CD14-positive monocyte (primary cell): ENCODE results near the gene ZCWPW1. TPM values are rescaled to one million over a fixed set of nuclear protein-coding genes. Genes with fewer than 3 reads are reported as not detected.

ENCODE experiments used
- DNase-seq, 3 donors: peaks; one replicate each; pipeline ENCODE4 v3.0.0-alpha.2; 2011 to 2022
- H2AFZ ChIP-seq: 2 replicates; pipeline ENCODE4 v1.6.0; 2012; ENCODE audit warnings: mild to moderate bottlenecking, low read depth, low read length, inconsistent platforms; ENCODE audit not compliant: insufficient read depth, poor library complexity, severe bottlenecking
- H3K27ac ChIP-seq, 2 donors: 1 replicate in 1 of 2; 2 replicates in 1 of 2; pipeline ENCODE4 v1.5.1; 2012 to 2013; ENCODE audit warnings: low read length in 2 of 2, control low read depth in 1 of 2, inconsistent platforms in 1 of 2, low read depth in 1 of 2, mild to moderate bottlenecking in 1 of 2
- H3K27me3 ChIP-seq, 2 donors: one replicate each; pipeline versions ENCODE4 v1.6.0 to v1.6.1; 2011 to 2013; ENCODE audit warnings: low read length in 2 of 2; ENCODE audit not compliant: control insufficient read depth in 2 of 2, insufficient read depth in 2 of 2
- H3K36me3 ChIP-seq, 2 donors: replicated peaks in 1 of 2; 1 replicate in 1 of 2; 2 replicates in 1 of 2; pipeline versions ENCODE4 v1.5.1 to v1.6.1; 2012 to 2013; ENCODE audit warnings: low read length in 2 of 2, control low read depth in 1 of 2, inconsistent platforms in 1 of 2, mild to moderate bottlenecking in 1 of 2; ENCODE audit not compliant: insufficient read depth in 2 of 2, control insufficient read depth in 1 of 2
- H3K4me1 ChIP-seq, 2 donors: 1 replicate in 1 of 2; 2 replicates in 1 of 2; pipeline versions ENCODE4 v1.5.1 to v1.6.1; 2012 to 2013; ENCODE audit warnings: low read length in 2 of 2, control low read depth in 1 of 2, inconsistent platforms in 1 of 2, mild to moderate bottlenecking in 1 of 2, moderate library complexity in 1 of 2; ENCODE audit not compliant: insufficient read depth in 2 of 2, control insufficient read depth in 1 of 2
- H3K4me2 ChIP-seq: replicated peaks from 2 replicates; pipeline ENCODE3; 2012; ENCODE audit warnings: low read length, moderate library complexity, mild to moderate bottlenecking; ENCODE audit not compliant: poor library complexity, severe bottlenecking; ENCODE audit errors: extremely low read depth
- H3K4me3 ChIP-seq, 3 experiments: fragments of 200-600 bp in 1 of 3; sonication (generic) in 1 of 3; replicated peaks in 1 of 3; 1 replicate in 2 of 3; 2 replicates in 1 of 3; pipeline ENCODE4 v1.5.1; 2011 to 2013; ENCODE audit warnings: low read length in 3 of 3, mild to moderate bottlenecking in 3 of 3, control low read depth in 2 of 3, low read depth in 2 of 3, inconsistent platforms in 1 of 3, moderate library complexity in 1 of 3
- H3K79me2 ChIP-seq: 2 replicates; pipeline ENCODE4 v1.6.0; 2012; ENCODE audit warnings: mild to moderate bottlenecking, control low read depth, inconsistent platforms, low read length, moderate library complexity; ENCODE audit not compliant: insufficient read depth
- H3K9ac ChIP-seq: 2 replicates; pipeline ENCODE4 v1.6.0; 2017; ENCODE audit warnings: low read length, mild to moderate bottlenecking; ENCODE audit not compliant: insufficient read depth, poor library complexity, severe bottlenecking
- H3K9me3 ChIP-seq, 2 donors: replicated peaks in 1 of 2; 1 replicate in 1 of 2; 2 replicates in 1 of 2; pipeline versions ENCODE4 v1.5.1 to v1.6.1; 2012 to 2013; ENCODE audit warnings: low read length in 2 of 2, control low read depth in 1 of 2; ENCODE audit not compliant: control insufficient read depth in 1 of 2, insufficient read depth in 1 of 2
- H4K20me1 ChIP-seq: 2 replicates; pipeline ENCODE4 v1.6.0; 2012; ENCODE audit warnings: mild to moderate bottlenecking, low read length, control low read depth, moderate library complexity; ENCODE audit not compliant: insufficient read depth
- H3K27ac Mint-ChIP-seq, 7 donors: one replicate each; pipeline ENCODE4 v1.8.0; 2020; ENCODE audit warnings: mild to moderate bottlenecking in 7 of 7, mixed read lengths in 7 of 7, moderate library complexity in 6 of 7, inconsistent platforms in 2 of 7
- H3K27me3 Mint-ChIP-seq, 3 donors: one replicate each; pipeline ENCODE4 v1.8.0; 2021 to 2022; ENCODE audit warnings: low read depth in 3 of 3, mild to moderate bottlenecking in 3 of 3, mixed read lengths in 3 of 3, moderate library complexity in 3 of 3, inconsistent platforms in 1 of 3
- H3K36me3 Mint-ChIP-seq, 2 donors: one replicate each; pipeline ENCODE4 v1.8.0; 2020; ENCODE audit warnings: mixed read lengths in 2 of 2, inconsistent platforms in 1 of 2, mild to moderate bottlenecking in 1 of 2
- H3K4me1 Mint-ChIP-seq: one replicate; pipeline ENCODE4 v1.8.0; 2020; ENCODE audit warnings: mild to moderate bottlenecking, mixed read lengths
- H3K4me3 Mint-ChIP-seq, 2 donors: one replicate each; pipeline ENCODE4 v1.8.0; 2020; ENCODE audit warnings: mild to moderate bottlenecking in 2 of 2, mixed read lengths in 2 of 2, moderate library complexity in 1 of 2
- H3K9me3 Mint-ChIP-seq, 7 donors: one replicate each; pipeline ENCODE4 v1.8.0; 2020 to 2022; ENCODE audit warnings: mixed read lengths in 7 of 7, mild to moderate bottlenecking in 6 of 7, moderate library complexity in 6 of 7, inconsistent platforms in 2 of 7
- WGBS: methylation state at CpG from one replicate; pipeline ENCODE4 v1.1.5; 2013; ENCODE audit warnings: missing lambda C conversion rate; ENCODE audit not compliant: insufficient coverage; 5-methylcytosine and 5-hydroxymethylcytosine counted together
- intact Hi-C, 2 donors: fragments of 100-400 bp; cut with micrococcal nuclease; formaldehyde crosslinking; loops; one replicate each; pipeline versions ENCODE4 v1.15.0 to v1.15.1; 2023
- polyA plus RNA-seq, 3 donors: library from polyadenylated mRNA; depleted of rRNA in 1 of 3; unstranded in 2 of 3; stranded (reverse) in 1 of 3; fragments of 300-500 nt in 2 of 3; fragments of >200 nt in 1 of 3; fragmentation: Illumina TruSeq in 2 of 3; gene quantifications; 1 replicate in 2 of 3; 2 replicates in 1 of 3; pipeline ENCODE4 v1.2.3, GENCODE V29; 2012 to 2021
- TF ChIP-seq, protein P1 (sequence below): fragments of 200-600 bp; IDR thresholded peaks from one replicate; pipeline ENCODE4 v1.8.0; 2022; ENCODE audit warnings: antibody characterized with exemption, mild to moderate bottlenecking

Gene ZCWPW1
- polyA plus RNA-seq, 3 donors: 0.60 to 1.9 (median 1.2) TPM

DNA sequence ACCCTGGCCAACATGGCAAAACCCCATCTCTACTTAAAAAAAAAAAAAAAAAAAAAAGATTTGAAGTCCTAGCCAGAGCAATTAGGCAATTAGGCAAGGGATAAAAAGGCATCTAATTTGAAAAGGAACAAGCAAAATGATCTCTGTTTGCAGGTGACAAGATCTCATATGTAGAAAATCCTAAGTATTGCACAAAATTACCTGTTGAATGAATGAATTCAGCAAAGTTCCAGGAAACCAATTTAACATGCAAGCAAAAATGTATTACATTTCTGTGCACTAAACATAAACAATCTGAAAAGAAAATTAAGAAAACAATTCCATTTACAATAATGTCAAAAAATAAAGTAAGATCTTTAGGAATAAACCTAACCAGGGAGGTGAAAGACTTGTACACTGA is 65.4 kb downstream of the ZCWPW1 start:
- peaks cover 31 to 57% of the 10 kb centered on the region in 2 donors for H3K36me3 ChIP-seq
- peaks cover 49 to 55% of the 10 kb centered on the region in 2 donors for H3K4me1 ChIP-seq
- Mint-ChIP-seq H3K4me1 (peaks cover 59% of the 10 kb centered on the region), H3K9me3 (no peaks in the 10 kb centered on the region), H3K27me3 (peaks cover 0 to 7% (median 0%) of the 10 kb centered on the region in 3 donors), H3K27ac (peak overlapping the region in 3 of 7 donors; percentile 33 to 54 (median 35)), H3K36me3 (peaks cover 58 to 69% of the 10 kb centered on the region in 2 donors), H3K4me3 (no peak overlapping the region)
- DNase-seq: no peak
- intact Hi-C loops: no loop called here
- no peaks in the 10 kb centered on the region for H3K27me3 ChIP-seq
- peaks cover 21% of the 10 kb centered on the region for H3K79me2 ChIP-seq
- no peak overlapping the region for H3K4me3 ChIP-seq
- TF ChIP-seq, protein P1, sequence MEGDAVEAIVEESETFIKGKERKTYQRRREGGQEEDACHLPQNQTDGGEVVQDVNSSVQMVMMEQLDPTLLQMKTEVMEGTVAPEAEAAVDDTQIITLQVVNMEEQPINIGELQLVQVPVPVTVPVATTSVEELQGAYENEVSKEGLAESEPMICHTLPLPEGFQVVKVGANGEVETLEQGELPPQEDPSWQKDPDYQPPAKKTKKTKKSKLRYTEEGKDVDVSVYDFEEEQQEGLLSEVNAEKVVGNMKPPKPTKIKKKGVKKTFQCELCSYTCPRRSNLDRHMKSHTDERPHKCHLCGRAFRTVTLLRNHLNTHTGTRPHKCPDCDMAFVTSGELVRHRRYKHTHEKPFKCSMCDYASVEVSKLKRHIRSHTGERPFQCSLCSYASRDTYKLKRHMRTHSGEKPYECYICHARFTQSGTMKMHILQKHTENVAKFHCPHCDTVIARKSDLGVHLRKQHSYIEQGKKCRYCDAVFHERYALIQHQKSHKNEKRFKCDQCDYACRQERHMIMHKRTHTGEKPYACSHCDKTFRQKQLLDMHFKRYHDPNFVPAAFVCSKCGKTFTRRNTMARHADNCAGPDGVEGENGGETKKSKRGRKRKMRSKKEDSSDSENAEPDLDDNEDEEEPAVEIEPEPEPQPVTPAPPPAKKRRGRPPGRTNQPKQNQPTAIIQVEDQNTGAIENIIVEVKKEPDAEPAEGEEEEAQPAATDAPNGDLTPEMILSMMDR: no peak
- no peaks in the 10 kb centered on the region for H3K9me3 ChIP-seq
- H2AFZ ChIP-seq: no peak overlapping the region
- H3K4me2 ChIP-seq: no peak overlapping the region
- H4K20me1 ChIP-seq: no peaks in the 10 kb centered on the region
- H3K27ac ChIP-seq: no peak overlapping the region
- H3K9ac ChIP-seq: no peak overlapping the region

DNA sequence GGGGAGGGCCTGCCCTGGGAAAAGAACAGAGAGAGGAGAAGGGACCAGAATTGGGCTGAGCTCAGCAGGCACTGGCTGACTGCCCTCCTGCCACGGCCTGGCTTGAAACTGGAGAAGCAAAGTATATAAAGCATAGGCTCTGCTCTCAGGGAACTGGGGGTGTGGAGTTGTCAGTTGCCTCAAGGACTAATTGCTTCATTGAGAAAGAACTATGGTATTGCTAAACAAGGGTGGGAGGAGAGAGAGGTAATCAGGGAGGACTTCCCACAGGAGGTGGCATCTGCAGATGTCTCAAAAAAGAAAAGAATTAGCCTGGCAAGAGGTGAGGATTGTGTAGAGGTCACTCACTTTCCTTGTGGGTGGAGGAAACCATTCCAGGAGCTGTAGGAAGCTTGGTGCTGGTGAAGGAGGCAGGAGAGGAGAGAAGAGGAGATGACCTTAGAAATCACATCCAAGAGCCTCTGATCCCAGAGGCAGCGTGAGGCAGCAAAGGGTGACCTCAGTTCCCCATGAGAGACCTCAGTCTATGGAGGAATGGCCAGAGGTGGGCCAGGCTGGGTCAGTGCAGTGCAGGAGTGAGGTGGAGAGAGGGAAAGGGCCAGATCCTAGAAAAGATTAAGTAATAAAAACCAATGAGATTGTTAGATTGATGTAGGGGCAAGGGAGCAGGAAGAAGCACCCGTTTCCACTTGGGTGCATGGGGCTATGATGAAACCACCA is 68.2 kb downstream of the ZCWPW1 start:
- H3K36me3 Mint-ChIP-seq: peaks cover 63 to 89% of the 10 kb centered on the region in 2 donors
- no peak for DNase-seq
- TF ChIP-seq, protein P1: no peak
- peaks cover 39% of the 10 kb centered on the region for H3K4me1 Mint-ChIP-seq
- no peak overlapping the region for H3K4me3 Mint-ChIP-seq
- Histone ChIP-seq H3K4me2 (no peak overlapping the region), H3K27ac (peak overlapping the region; percentile 21 to 66), H4K20me1 (no peaks in the 10 kb centered on the region), H3K4me3 (no peak overlapping the region), H3K79me2 (peaks cover 2% of the 10 kb centered on the region), H2AFZ (no peak overlapping the region), H3K36me3 (peaks cover 54 to 85% of the 10 kb centered on the region in 2 donors), H3K9ac (peak overlapping the region; percentile 13), H3K4me1 (peaks cover 28 to 35% of the 10 kb centered on the region in 2 donors), H3K27me3 (no peaks in the 10 kb centered on the region), H3K9me3 (no peaks in the 10 kb centered on the region)
- intact Hi-C loops: no loop called here
- peak overlapping the region in 6 of 7 donors; percentile 58 to 78 (median 74) for H3K27ac Mint-ChIP-seq
- peaks cover 0 to 3% (median 0%) of the 10 kb centered on the region in 3 donors for H3K27me3 Mint-ChIP-seq
- H3K9me3 Mint-ChIP-seq: no peaks in the 10 kb centered on the region
- 93% methylated on average over 2 of the region's 3 CpGs for WGBS
